Vagina (tissue), 2 donors: ENCODE data around the gene RHBG. TPM values are rescaled to one million over a fixed set of nuclear protein-coding genes. Genes with fewer than 3 reads are reported as not detected.

ENCODE experiments used
- DNase-seq, 2 donors: peaks; one replicate each; pipeline ENCODE4 v3.0.0-alpha.2; 2017; ENCODE audit errors: extremely low spot score in 2 of 2
- H3K27ac ChIP-seq: fragments of 200-600 bp; sonication (generic); one replicate; pipeline ENCODE4 v1.5.1; 2019
- H3K27me3 ChIP-seq: fragments of 200-600 bp; sonication (generic); one replicate; pipeline ENCODE4 v1.5.1; 2019
- H3K36me3 ChIP-seq, 2 donors: fragments of 200-600 bp; sonication (generic); one replicate each; pipeline ENCODE4 v1.5.1; 2017 to 2019
- H3K4me1 ChIP-seq: fragments of 200-600 bp; sonication (generic); one replicate; pipeline ENCODE4 v1.5.1; 2019
- H3K4me3 ChIP-seq, 2 donors: fragments of 200-600 bp; sonication (generic); 1 replicate in 1 of 2; 2 replicates in 1 of 2; pipeline ENCODE4 v1.5.1; 2016 to 2019
- H3K9me3 ChIP-seq: fragments of 200-600 bp; sonication (generic); one replicate; pipeline ENCODE4 v1.5.1; 2019
- CTCF ChIP-seq, 3 experiments: fragments of 450-650 bp in 2 of 3; fragments of 200-600 bp in 1 of 3; sonication (generic) in 1 of 3; IDR thresholded peaks; one replicate each; pipeline ENCODE4 v1.5.1; 2017 to 2019; ENCODE audit warnings: antibody characterized with exemption in 3 of 3, mild to moderate bottlenecking in 2 of 3, moderate library complexity in 2 of 3
- POLR2A ChIP-seq, 2 donors: fragments of 450-650 bp; IDR thresholded peaks; one replicate each; pipeline ENCODE4 v1.6.1; 2017; ENCODE audit warnings: antibody characterized with exemption in 2 of 2, mild to moderate bottlenecking in 2 of 2, moderate library complexity in 2 of 2
- POLR2AphosphoS5 ChIP-seq, 2 donors: sonication (generic); formaldehyde crosslinking; IDR thresholded peaks; one replicate each; pipeline ENCODE4 v1.9.0; 2017; ENCODE audit warnings: antibody characterized with exemption in 2 of 2, mild to moderate bottlenecking in 2 of 2, low read depth in 1 of 2; ENCODE audit not compliant: insufficient read depth in 1 of 2
- intact Hi-C: fragments of 100-400 bp; cut with DNase I; formaldehyde crosslinking; loops from one replicate; pipeline ENCODE4 v1.15.1; 2023
- total RNA-seq: library from RNA; depleted of rRNA; stranded (reverse); fragments of >200 nt; gene quantifications from one replicate; pipeline ENCODE4 v1.2.3, GENCODE V29; 2016

The RHBG gene
- total RNA-seq, 1 donor from 2014 or later: not detected

DNA sequence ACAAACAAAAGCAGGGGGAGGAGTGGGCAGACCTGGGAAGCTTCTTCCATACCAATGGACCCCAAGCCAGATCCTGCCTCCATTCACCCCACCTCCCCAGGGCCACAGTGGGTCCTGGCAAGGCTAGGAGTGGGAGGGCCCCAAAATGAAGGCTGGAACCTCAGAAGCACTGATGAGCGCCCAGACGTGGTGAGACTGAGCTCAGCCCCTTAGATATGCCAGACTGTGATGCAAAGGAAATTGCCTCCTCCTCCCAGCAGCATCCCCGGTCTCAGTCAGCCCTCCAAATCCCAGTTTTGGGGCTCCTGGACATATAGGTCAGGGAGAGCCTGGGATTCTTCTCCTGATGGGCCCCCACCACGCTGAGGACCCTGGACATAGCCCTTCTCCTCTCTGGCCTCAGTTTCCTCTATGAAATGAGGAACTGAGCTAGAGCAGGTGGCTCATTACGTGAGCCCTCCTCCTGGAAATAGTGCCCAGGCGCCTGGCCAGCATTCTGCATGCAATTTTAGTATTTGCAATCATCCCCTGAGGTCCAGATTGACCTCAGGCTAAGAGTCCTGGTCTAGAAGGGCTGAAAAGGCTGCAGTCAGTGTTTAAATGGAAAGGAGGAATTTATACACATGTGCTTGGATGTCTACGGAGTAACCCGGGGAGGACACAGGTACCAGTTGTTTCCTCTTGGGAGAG lies 33.5 kb downstream of the RHBG start:
- intact Hi-C loops: no loop called here
- no peak for TF ChIP-seq CTCF (IDR thresholded peaks at IDR 0.05)
- TF ChIP-seq POLR2A (IDR thresholded peaks at IDR 0.05): no peak
- no peak for TF ChIP-seq POLR2AphosphoS5 (IDR thresholded peaks at IDR 0.05; ENCODE audit: insufficient read depth in 1 of 2, low read depth in 1 of 2)
- H3K27me3 ChIP-seq: no peaks in the 10 kb centered on the region
- no peak overlapping the region for H3K27ac ChIP-seq
- no peak overlapping the region for H3K4me3 ChIP-seq
- no peaks in the 10 kb centered on the region for H3K36me3 ChIP-seq
- no peaks in the 10 kb centered on the region for H3K4me1 ChIP-seq
- DNase-seq: no peak
- no peaks in the 10 kb centered on the region for H3K9me3 ChIP-seq

GRCh38 chr1:156405670-156406069 lies 36.7 kb downstream of the RHBG start:
- H3K4me3 ChIP-seq: no peak overlapping the region
- H3K9me3 ChIP-seq: no peaks in the 10 kb centered on the region
- intact Hi-C loops: no loop called here
- no peaks in the 10 kb centered on the region for H3K36me3 ChIP-seq
- no peak overlapping the region for H3K27ac ChIP-seq
- H3K4me1 ChIP-seq: no peaks in the 10 kb centered on the region
- no peak for DNase-seq
- H3K27me3 ChIP-seq: no peaks in the 10 kb centered on the region
- no peak for TF ChIP-seq POLR2AphosphoS5 (IDR thresholded peaks at IDR 0.05; ENCODE audit: insufficient read depth in 1 of 2, low read depth in 1 of 2)
- no peak for TF ChIP-seq POLR2A (IDR thresholded peaks at IDR 0.05)
- TF ChIP-seq CTCF (IDR thresholded peaks at IDR 0.05): no peak

GRCh38 chr1:156406251-156406650 lies 37.2 kb downstream of the RHBG start:
- H3K36me3 ChIP-seq: no peaks in the 10 kb centered on the region
- no peaks in the 10 kb centered on the region for H3K27me3 ChIP-seq
- H3K4me1 ChIP-seq: no peaks in the 10 kb centered on the region
- DNase-seq: no peak
- no peak overlapping the region for H3K4me3 ChIP-seq
- no peaks in the 10 kb centered on the region for H3K9me3 ChIP-seq
- TF ChIP-seq CTCF (IDR thresholded peaks at IDR 0.05): no peak
- H3K27ac ChIP-seq: no peak overlapping the region
- intact Hi-C loops: no loop called here

- no peaks in the 10 kb centered on the region for H3K27me3 ChIP-seq
- TF ChIP-seq POLR2AphosphoS5 (IDR thresholded peaks at IDR 0.05; ENCODE audit: insufficient read depth in 1 of 2, low read depth in 1 of 2): no peak
- TF ChIP-seq POLR2A (IDR thresholded peaks at IDR 0.05): no peak
- no peak for TF ChIP-seq CTCF (IDR thresholded peaks at IDR 0.05)
These were observed 38.3 kb downstream of the RHBG start for GRCh38 chr1:156407344-156407743.

GRCh38 chr1:156407760-156408159 lies 38.7 kb downstream of the RHBG start:
- H3K27me3 ChIP-seq: no peaks in the 10 kb centered on the region
- no peaks in the 10 kb centered on the region for H3K4me1 ChIP-seq
- no peak overlapping the region for H3K4me3 ChIP-seq
- H3K27ac ChIP-seq: no peak overlapping the region
- H3K9me3 ChIP-seq: no peaks in the 10 kb centered on the region
- DNase-seq: no peak
- TF ChIP-seq CTCF (IDR thresholded peaks at IDR 0.05): no peak
- TF ChIP-seq POLR2A (IDR thresholded peaks at IDR 0.05): no peak
- no peak for TF ChIP-seq POLR2AphosphoS5 (IDR thresholded peaks at IDR 0.05; ENCODE audit: insufficient read depth in 1 of 2, low read depth in 1 of 2)
- intact Hi-C loops: no loop called here
- H3K36me3 ChIP-seq: no peaks in the 10 kb centered on the region

More at GRCh38 chr1:156407344-156407743, 38.3 kb downstream of the RHBG start:
- intact Hi-C loops: no loop called here
- no peaks in the 10 kb centered on the region for H3K4me1 ChIP-seq
- DNase-seq: no peak
- H3K9me3 ChIP-seq: no peaks in the 10 kb centered on the region
- H3K36me3 ChIP-seq: no peaks in the 10 kb centered on the region
- H3K4me3 ChIP-seq: no peak overlapping the region
- no peak overlapping the region for H3K27ac ChIP-seq
